A549 treated with RU486 at 1 μM for 4 hours (cell line): ENCODE measurements around the gene INPP5E. TPM values are rescaled to one million over a fixed set of nuclear protein-coding genes. Genes with fewer than 3 reads are reported as not detected.

Experiments
- total RNA-seq: library from RNA; stranded (reverse); fragments of 200-300 nt; extraction: Qiagen RNA extraction; gene quantifications from 5 replicates; pipeline ENCODE4 v1.2.3, GENCODE V29; 2022; ENCODE audit warnings: low read depth

INPP5E gene, protein sequence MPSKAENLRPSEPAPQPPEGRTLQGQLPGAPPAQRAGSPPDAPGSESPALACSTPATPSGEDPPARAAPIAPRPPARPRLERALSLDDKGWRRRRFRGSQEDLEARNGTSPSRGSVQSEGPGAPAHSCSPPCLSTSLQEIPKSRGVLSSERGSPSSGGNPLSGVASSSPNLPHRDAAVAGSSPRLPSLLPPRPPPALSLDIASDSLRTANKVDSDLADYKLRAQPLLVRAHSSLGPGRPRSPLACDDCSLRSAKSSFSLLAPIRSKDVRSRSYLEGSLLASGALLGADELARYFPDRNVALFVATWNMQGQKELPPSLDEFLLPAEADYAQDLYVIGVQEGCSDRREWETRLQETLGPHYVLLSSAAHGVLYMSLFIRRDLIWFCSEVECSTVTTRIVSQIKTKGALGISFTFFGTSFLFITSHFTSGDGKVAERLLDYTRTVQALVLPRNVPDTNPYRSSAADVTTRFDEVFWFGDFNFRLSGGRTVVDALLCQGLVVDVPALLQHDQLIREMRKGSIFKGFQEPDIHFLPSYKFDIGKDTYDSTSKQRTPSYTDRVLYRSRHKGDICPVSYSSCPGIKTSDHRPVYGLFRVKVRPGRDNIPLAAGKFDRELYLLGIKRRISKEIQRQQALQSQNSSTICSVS
- 11.7 to 21.4 TPM (median 19.0 TPM) in 5 replicates for total RNA-seq

DNA sequence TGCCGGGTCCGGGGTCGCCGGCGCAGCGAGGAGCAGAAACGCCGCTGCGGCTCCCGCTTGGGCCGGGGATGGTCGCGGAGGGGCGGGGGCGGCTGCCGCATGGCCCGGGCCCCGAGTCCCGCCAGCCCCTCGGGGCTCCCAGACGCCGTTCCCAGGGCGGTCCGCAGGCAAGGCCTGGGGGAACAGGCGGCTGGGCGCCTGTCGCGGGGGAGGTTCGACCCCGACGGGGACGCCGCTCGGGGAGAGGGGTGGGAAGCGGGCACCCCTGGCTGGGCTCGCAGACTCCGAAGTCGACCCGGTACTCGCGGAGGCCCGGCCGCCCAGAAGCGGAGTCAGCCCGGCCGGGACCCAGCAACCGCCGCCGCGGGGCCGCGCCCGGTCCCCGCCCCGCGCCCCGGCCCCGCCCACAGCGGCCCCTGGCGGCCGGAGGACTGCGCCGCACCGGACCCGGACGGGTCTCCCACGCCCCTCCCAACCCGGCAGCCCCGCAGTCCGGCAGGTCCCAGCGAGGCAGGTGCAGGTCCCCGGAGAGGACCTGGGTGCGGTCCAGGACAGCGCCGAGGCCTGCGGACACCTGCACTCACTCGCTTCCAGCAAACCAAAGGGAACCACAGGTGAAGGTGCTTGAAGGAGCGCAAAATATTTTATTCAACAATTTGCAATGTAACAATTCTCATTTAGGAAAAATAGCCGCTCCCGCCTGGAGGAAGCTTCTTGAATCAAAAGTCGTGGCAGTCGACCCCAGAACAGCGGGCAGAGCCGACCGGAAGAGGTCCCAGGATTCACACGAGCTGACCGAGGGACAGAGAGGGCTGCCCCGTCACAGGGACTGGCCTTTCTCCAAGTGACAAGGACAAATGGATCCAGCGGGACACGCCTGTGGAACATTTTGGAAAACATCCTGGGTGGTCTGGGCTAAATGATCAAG lies at the start of gene INPP5E:
INPP5E (minus strand) TSS at position 365 of the 928 bp plus-strand sequence. CDS start 426 bp downstream, outside the sequence.

DNA sequence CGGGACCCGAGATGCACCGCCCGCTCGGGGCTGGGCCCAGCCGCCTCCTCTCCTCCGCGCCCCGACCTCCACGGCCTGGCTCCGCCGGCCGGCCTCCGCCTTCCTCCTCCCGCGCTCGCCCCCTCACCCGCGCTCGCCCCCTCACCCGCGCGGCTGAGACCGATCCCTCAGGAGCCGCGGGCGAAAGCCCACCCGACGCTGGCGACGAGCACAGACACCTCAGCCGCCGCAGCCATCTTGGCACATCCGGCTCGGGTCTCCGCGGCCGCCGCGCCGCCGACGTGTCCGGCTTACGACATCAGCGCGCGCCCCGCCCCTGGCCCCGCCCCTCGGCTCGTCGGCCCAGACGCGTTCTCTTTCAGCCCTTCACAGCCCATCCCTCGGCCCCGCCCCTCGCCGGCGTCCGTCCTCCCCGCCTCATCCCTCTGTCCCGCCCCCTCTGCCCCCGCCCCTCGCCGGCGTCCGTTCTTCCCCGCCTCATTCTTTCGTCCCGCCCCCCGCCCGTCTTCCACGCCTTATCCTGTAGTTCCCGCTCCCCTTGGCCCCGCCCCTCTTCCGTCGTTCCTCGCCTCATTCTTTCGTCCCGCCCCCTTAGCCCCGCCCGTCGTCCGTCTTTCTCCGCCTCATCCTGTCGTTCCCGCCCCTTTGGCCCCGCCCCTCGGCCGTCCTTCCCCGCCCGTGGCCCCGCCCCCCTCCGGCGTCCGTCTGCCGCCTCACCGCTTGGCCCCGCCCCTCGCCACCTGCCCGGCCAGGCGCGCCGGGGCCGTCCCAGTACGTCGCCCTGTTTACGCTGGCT lies 43.3 kb upstream of the INPP5E start, which contains the start of gene SEC16A:
SEC16A (minus strand) TSS at position 248 of the 796 bp plus-strand sequence. CDS start 5,425 bp downstream, outside the sequence.

DNA sequence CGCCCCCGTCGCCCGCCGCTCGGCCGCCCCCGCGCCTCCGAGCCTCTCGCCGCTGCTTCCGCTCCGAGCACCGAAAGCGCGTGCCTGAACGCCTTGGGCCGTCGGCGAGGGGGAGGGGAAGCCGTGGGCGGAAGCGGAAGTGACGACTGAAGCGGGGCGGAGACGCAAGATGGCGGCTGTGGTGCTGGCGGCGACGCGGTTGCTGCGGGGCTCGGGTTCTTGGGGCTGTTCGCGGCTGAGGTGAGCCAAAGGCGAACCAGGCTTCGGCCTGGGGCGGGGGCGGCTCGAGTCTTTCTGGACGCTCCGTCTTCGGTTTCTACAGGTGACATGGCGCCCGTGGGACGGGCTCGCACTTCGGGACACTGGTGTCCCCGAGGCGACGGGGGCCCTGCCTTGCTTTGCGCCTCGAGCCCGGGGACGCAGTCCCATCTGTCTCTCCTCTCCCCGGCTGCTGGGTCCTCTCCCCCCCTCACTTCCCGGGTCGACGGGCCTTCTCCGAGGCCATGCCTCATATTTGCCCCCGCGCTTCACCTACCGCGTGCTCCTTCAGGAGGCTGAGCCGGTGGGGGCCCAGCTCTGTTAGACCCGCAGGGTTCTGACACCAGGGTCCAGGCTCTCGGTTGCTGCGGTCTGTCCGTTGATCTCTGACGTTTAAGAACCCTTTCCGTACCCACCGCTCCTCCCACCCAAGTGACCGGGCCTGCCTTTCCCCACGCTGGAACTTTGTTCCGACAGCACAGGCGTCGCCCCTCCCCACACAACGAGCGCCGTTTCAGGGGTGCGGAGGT lies 29.0 kb downstream of the INPP5E start, which contains the start of the genes ENTR1 and PMPCA:
ENTR1 (minus strand) TSS at position 115 of the 788 bp plus-strand sequence. CDS start 217 bp downstream, outside the sequence.
PMPCA (plus strand) TSS at position 159 of the 788 bp plus-strand sequence; CDS start at position 170, 11 bp downstream.

GRCh38 chr9:136400038-136400834 lies 39.4 kb downstream of the INPP5E start, which contains the start of gene SNAPC4:
Gene SNAPC4, minus strand, starts transcription at chr9:136400170. Its CDS starts 1,742 bp downstream, at chr9:136398428.

Other genes starting within 250 kb of the INPP5E start
- gene LHX3, start 234.7 kb downstream of the INPP5E start, total RNA-seq: 0.07 to 0.14 TPM (median 0.11 TPM) in 4 of 5 replicates, not detected in the other
- 24.9 to 31.0 TPM (median 28.7 TPM) in 5 replicates for gene QSOX2, start 194.0 kb downstream of the INPP5E start, total RNA-seq
- gene CCDC187, start 135.8 kb downstream of the INPP5E start, total RNA-seq: 0.01 to 0.03 TPM (median 0.01 TPM) in 3 of 5 replicates, not detected in the others
- 8.4 to 13.6 TPM (median 10.7 TPM) in 5 replicates for gene GPSM1, start 112.3 kb downstream of the INPP5E start, total RNA-seq
- gene DNLZ, start 76.1 kb downstream of the INPP5E start, total RNA-seq: 23.0 to 44.2 TPM (median 39.4 TPM) in 5 replicates
- gene CARD9, start 66.2 kb downstream of the INPP5E start, total RNA-seq: 0.42 to 1.9 TPM (median 0.95 TPM) in 5 replicates
- gene SNAPC4, start 39.7 kb downstream of the INPP5E start, total RNA-seq: 11.4 to 14.3 TPM (median 13.5 TPM) in 5 replicates
- 65.7 to 78.4 TPM (median 75.3 TPM) in 5 replicates for gene ENTR1, start 29.2 kb downstream of the INPP5E start, total RNA-seq
- 70.4 to 109 TPM (median 79.7 TPM) in 5 replicates for gene PMPCA, start 29.2 kb downstream of the INPP5E start, total RNA-seq
- gene SEC16A, start 43.2 kb upstream of the INPP5E start, total RNA-seq: 49.9 to 62.1 TPM (median 59.2 TPM) in 5 replicates
- gene NOTCH1, start 106.2 kb upstream of the INPP5E start, total RNA-seq: 7.0 to 13.1 TPM (median 10.8 TPM) in 5 replicates
- 34.7 to 61.3 TPM (median 53.8 TPM) in 5 replicates for gene EGFL7, start 223.1 kb upstream of the INPP5E start, total RNA-seq
- gene AGPAT2, start 247.6 kb upstream of the INPP5E start, total RNA-seq: 69.1 to 126 TPM (median 109 TPM) in 5 replicates